Right kidney (tissue), 1 donor: Measurements from ENCODE around the gene C3orf20.
"Not testable (repeated sequence)": the region's sequence is repeated elsewhere in the genome, so short reads cannot be mapped to it uniquely, and the experiment has no call there.

ENCODE experiments used
- DNase-seq: peaks from one replicate; pipeline ENCODE4 v3.0.0-alpha.2; 2016

C3orf20 gene

DNA sequence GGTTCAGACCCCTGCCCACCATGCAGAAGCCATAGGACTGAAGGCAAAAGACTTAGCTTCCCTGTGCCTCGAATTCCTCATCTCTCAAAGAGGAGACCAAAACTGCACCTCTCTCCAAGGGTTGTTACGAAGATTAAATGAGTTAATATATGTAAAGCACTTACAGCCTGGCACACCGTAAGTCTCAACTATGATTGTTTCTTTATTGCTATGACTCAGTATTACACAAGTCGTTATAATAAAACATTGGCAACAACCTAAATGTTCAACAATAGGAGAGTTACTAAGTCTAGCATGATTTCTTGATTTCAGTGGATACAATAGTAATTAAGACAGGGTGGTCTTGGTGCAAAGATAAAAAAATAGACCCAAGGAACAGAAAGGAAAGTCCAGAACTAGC is 124.2 kb downstream of the C3orf20 start:
- DNase-seq = no peak

- DNase-seq = no peak
These were observed 126.1 kb downstream of the C3orf20 start for GRCh38 chr3:14801031-14801430.

- no peak for DNase-seq
These were observed 126.9 kb downstream of the C3orf20 start for GRCh38 chr3:14801668-14802380.

DNA sequence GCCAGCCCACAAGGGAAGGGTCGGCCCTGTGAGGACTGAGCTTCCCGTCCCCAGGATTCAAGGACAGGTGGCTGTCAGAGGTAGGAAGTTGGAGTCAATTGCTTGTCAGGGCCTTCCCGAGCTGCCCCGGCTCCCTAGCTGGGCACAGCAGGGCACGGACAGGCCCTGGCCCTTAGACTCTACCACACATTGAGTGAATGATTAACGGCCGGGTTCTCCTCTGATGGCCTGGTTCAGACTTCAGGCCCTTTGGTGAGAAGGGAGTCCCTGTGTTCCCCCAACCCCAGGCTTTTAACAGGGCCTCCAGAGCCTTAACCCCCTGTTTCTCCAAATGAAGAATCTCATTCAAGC is 127.4 kb downstream of the C3orf20 start:
- DNase-seq = no peak

GRCh38 chr3:14803101-14803980 is 128.4 kb downstream of the C3orf20 start:
- DNase-seq = no peak

- DNase-seq = no peak
These were observed 129.3 kb downstream of the C3orf20 start for GRCh38 chr3:14803981-14804834.

- DNase-seq = no peak
These were observed 130.2 kb downstream of the C3orf20 start for GRCh38 chr3:14804835-14805780.

DNA sequence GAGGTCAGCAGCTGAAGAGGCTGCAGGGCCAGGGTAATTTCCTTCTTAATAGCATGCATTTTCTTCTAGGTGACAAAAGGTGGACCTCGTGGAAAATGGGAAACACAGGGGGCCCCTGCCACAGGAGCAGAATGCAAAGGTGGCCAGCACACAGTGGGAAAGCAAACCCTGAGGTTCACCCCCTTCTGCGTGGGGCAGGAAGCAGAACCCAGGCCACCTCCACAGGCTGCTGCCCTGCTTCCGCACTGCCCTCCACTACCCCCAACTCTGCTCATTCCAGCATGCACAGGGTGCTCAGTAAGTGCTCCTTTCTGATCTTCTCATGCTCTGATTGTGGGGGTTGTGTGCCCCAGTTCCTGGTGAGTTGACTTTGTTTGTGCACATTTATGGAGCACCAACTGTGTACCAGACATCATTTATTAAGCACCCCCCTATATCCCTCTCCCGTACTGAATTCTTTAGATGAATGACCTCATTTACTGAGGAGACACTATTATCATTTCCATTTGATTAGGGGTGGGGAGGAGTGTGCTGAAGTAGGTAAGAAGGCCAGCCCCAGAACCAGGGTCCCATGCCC is 131.1 kb downstream of the C3orf20 start:
- no peak for DNase-seq

GRCh38 chr3:14806641-14807263 is 131.8 kb downstream of the C3orf20 start:
- DNase-seq = no peak

- DNase-seq = no peak
These were observed 133.1 kb downstream of the C3orf20 start for GRCh38 chr3:14808025-14808424.

DNA sequence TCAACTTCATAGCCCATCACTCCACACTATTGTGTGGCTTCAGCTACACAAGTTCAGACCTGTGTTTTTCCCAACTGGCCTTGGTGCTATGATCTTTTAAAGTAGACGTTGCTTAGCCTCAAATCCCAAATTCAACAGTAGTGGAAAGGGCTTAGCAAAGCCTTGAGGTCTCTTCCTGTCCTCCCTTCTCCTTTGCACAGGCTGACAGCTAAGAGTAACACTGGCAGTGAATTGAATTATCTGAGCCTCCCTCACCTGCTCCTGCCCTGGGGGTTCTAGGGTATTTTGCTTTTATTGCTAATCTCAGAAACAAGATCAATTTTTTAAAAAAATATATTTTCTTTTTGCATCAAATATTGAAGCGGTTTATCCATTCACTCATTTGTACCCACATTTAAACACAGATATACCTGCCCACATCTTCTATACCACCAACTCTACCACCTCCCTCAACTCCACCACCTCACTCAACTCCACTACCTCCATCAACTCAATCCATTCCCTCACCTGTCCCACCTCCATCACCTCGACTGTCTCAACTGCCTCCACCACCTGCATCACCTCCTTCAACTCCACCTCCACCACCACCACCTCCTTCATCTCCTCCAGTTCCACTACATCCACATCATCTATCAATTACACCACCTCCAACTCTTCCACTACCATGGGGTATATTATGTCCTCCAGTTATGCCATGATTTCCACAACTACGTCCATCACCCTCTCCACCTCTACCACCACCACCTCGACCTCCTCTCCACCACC is 133.7 kb downstream of the C3orf20 start:
- no peak for DNase-seq

DNA sequence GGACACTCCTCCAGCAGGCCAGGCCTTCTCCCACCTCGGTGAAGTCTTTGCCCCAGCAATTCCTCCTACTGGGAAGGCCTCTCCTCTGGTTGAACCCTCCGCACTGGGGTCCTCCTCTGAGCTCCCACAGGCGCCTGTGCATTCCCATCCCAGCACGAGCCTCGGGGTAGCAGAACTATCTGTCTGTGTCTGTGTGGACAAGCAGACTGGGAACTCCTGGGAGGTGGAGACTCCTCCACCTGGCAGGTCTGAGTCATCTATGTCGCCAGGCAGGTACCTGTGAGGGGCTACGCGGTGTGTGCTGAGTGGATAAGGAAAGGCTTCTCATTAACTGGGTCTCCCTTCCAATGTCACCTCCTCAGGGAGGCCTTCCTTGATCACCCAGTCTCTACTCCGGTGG is 134.7 kb downstream of the C3orf20 start:
- DNase-seq = not testable (repeated sequence)

GRCh38 chr3:14810070-14810791 is 135.3 kb downstream of the C3orf20 start:
- DNase-seq = peak; percentile 74

DNA sequence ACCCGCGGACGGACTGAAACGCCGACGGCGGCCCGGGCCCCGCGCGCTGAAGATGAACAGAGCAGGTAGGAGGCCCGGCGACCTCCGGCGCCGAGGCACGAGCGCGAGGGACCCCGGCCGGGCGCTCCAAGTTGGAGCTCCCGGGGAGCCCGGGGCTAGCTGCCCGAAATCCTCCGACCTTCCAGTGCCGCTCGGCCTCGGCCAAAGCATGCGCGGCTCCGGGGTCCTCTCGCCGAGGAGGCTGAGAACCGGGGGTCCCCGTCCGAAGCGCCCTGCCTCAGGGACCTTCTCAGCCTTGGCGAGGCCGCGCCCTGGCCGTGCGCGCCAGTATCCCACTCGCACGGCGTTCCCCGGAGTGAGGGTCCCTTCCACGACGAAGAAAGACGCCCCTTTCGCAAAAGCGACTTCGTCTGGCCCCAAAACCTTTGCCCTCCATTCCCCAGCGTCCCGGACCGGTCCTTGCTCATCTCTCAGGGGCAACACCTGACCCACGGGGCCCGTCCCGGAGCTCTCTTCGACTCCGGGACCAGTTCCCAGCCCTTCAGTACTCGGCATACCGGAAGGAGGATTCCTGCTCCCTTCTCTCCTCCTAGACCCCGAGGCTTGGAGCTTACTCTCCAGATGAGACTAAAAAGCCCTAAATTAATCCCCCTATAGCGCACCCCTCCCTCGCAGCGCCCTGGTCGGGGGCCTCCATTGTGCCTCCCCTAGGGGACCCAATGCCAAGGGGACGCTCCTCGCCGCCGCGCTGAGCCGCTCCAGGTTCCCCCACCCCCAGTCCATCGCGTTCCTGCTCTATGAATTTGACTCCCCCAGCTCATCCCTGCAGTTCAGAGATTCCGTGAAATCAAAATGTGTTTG is 136.1 kb downstream of the C3orf20 start:
- peak; percentile 76 for DNase-seq

DNA sequence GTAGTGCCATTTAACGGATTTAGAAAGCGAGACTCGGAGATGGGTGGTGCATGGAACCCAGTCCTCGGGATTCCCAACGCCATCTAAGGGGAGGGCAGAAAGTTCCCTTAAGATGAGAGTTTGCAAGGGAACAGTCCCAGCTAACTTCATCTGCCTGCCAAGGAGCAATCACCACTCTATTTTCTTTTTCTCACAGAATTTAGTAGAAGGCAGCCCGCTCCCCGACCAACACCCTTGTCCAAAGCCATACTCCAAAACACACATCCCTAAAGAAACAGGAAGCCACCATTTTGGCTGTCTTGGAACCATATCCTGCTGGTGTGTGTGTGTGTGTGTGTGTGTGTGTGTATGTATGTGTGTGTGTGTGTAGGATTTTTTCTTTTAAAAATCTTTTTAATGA is 136.7 kb downstream of the C3orf20 start:
- DNase-seq = no peak

DNA sequence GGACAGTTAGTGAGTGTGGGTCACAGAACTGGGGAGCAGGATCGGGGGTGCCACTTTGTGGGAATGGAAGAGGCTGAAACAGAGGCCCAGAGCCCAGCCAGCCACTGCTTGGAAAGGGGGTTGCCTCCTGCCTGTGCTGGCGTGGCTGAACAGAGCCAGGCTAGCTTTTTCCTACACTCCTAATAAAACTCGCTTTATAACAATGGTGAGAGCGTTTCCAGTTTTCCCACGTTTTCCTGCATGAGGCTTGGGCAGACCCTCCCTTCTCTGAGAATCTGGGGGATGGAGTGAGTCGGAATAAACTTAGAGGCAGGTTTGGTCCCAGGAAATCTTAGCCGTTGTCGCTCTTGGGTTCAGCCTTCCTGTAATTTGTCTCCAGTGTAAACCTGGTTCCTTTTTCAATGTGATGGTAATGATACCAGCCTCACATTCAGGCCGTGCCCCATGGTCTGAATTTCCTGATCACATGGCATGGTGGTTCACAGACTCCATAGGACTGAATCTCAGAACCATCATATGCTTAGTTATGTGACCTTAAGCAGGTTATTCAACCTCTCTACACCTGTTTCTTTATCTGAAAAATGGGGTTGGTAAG is 137.4 kb downstream of the C3orf20 start:
- DNase-seq = no peak

GRCh38 chr3:14814411-14814871 is 139.5 kb downstream of the C3orf20 start:
- DNase-seq = no peak

DNA sequence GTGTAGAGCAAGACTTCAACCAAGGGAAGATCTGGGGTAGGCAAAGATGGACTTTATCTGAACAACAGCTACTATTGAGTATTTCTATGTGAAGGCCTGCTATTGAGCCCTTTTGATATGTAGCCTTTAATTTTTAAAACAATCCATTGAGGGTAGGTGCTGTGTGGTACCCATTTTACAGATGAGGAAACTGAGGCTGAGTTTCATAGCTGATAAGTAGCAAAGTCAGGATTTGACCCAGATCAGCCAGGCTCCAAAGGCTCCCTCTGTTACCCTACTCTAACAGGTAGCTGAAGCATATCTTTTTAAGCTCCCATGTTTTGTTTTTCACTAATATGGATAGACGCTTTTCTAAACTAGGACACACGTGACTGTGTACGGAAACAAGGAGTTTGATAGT is 141.4 kb downstream of the C3orf20 start:
- no peak for DNase-seq
